NT2/D1 (cell line): ENCODE data around the gene ZSCAN31.
"Not testable (repeated sequence)": the region's sequence is repeated elsewhere in the genome, so short reads cannot be mapped to it uniquely, and the experiment has no call there.

Experiments
- DNase-seq: peaks from one replicate; pipeline ENCODE4 v3.0.0-alpha.2; 2011; ENCODE audit warnings: low read depth, low spot score
- H3K27me3 ChIP-seq: 2 replicates; pipeline ENCODE4 v1.6.0; 2011; ENCODE audit warnings: mild to moderate bottlenecking; ENCODE audit not compliant: insufficient read length, insufficient read depth
- H3K36me3 ChIP-seq: 2 replicates; pipeline ENCODE4 v1.6.1; 2011; ENCODE audit warnings: mild to moderate bottlenecking, low read length, mixed read lengths; ENCODE audit not compliant: insufficient read depth, insufficient read length
- H3K4me1 ChIP-seq: 2 replicates; pipeline ENCODE4 v1.5.1; 2011; ENCODE audit not compliant: insufficient read depth, insufficient read length
- H3K4me3 ChIP-seq: 2 replicates; pipeline ENCODE4 v1.5.1; 2011; ENCODE audit warnings: low read depth; ENCODE audit not compliant: insufficient read length
- H3K9ac ChIP-seq: 2 replicates; pipeline ENCODE4 v1.6.0; 2011; ENCODE audit warnings: low read depth; ENCODE audit not compliant: insufficient read length
- H3K9me3 ChIP-seq: 2 replicates; pipeline ENCODE4 v1.5.1; 2011; ENCODE audit warnings: mild to moderate bottlenecking, low read length; ENCODE audit not compliant: insufficient read depth
- SUZ12 ChIP-seq: IDR thresholded peaks from 2 replicates; pipeline ENCODE4 v1.6.1; 2011; ENCODE audit not compliant: insufficient read length, insufficient read depth; ENCODE audit errors: extremely low read depth
- YY1 ChIP-seq: IDR thresholded peaks from 2 replicates; pipeline ENCODE4 v1.6.1; 2011; ENCODE audit not compliant: insufficient read length, insufficient read depth
- ZNF274 ChIP-seq: IDR thresholded peaks from 2 replicates; pipeline ENCODE4 v1.6.1; 2011; ENCODE audit warnings: mild to moderate bottlenecking, low read depth, low read length

The ZSCAN31 gene

GRCh38 chr6:28333599-28334018 is 2.3 kb downstream of the ZSCAN31 start:
- H3K27me3 ChIP-seq, result no peaks in the 10 kb centered on the region
- no peak overlapping the region for H3K9ac ChIP-seq
- H3K36me3 ChIP-seq, result no peaks in the 10 kb centered on the region
- TF ChIP-seq YY1, result no peak
- no peak for TF ChIP-seq SUZ12
- no peak for TF ChIP-seq ZNF274
- DNase-seq, result no peak
- H3K4me3 ChIP-seq, result no peak overlapping the region
- peaks cover 24% of the 10 kb centered on the region; the same call in 1 of the 2 replicates for H3K9me3 ChIP-seq
- no peaks in the 10 kb centered on the region for H3K4me1 ChIP-seq

- Histone ChIP-seq H3K27me3 (no peaks in the 10 kb centered on the region), H3K4me1 (no peaks in the 10 kb centered on the region), H3K9ac (no peak overlapping the region), H3K4me3 (no peak overlapping the region), H3K36me3 (no peaks in the 10 kb centered on the region), H3K9me3 (peaks cover 24% of the 10 kb centered on the region; the same call in 1 of the 2 replicates)
- DNase-seq, result no peak
- TF ChIP-seq YY1 (no peak), ZNF274 (no peak), SUZ12 (no peak)
Observed at GRCh38 chr6:28333047-28333446, 2.9 kb downstream of the ZSCAN31 start.

GRCh38 chr6:28330041-28330440 is 5.9 kb downstream of the ZSCAN31 start:
- no peak for DNase-seq
- Histone ChIP-seq H3K4me3 (no peak overlapping the region), H3K4me1 (no peaks in the 10 kb centered on the region), H3K36me3 (peaks cover 17% of the 10 kb centered on the region), H3K9me3 (peaks cover 51% of the 10 kb centered on the region), H3K27me3 (no peaks in the 10 kb centered on the region), H3K9ac (no peak overlapping the region)
- TF ChIP-seq YY1, result no peak
- no peak for TF ChIP-seq SUZ12
- no peak for TF ChIP-seq ZNF274

DNA sequence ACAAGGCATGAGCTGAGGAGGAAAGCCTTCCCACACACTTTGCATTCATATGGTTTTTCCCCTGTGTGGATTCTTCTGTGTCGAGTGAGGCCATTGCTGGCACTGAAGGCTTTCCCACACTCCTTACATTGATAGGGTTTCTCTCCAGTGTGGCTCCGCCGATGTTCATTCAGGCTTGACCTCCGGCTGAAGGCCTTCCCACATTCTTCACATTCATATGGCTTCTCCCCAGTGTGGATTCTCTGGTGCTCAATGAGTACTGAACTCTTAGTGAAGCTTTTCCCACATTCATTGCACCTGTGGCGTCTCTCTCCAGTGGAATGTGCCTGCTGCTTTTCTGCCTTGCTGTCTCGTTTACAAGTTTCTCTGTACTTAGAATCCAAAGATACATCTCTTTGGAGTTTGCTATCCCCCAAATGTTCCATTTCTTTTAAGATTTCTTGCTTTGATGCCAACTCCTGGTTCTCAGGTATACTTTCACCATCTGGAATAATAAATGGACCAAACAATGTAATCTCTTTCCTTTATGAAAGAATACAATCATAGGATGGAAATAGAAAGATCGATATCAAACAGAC is 9.5 kb downstream of the ZSCAN31 start:
- Histone ChIP-seq H3K27me3 (no peaks in the 10 kb centered on the region), H3K9ac (no peak overlapping the region)

DNA sequence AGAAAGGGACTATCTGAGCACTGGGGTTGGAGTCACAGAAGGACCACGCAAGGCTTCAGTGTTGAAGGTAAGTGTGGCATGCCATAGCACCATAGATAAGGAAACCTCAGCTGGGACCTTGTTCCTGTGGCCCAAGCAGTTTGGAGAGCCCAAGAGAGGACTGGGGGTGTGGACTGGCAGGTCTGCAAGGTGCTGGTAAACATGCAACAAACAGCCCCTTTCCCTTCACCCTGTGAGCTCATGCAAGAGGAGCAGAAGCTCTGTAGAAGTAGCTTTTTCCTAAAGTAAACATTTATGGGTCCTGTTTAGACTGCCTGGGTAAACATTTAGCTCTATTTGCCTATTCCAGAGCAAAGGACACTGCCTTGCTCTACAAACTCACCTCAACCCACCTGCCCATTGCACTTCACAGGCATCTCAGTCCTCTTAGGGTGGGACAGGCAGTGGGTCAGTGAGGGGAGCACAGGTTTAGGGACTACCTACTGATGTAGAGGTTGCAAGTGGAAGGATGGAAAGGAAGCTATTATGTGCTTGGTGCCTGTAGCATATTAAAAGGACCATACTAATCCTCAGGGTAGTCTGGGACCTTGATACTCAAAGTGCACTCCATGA is 12.0 kb downstream of the ZSCAN31 start:
- Histone ChIP-seq H3K36me3 (peaks cover 17% of the 10 kb centered on the region), H3K9ac (no peak overlapping the region), H3K4me1 (no peaks in the 10 kb centered on the region), H3K27me3 (no peaks in the 10 kb centered on the region), H3K9me3 (peaks cover 32% of the 10 kb centered on the region), H3K4me3 (no peak overlapping the region)
- TF ChIP-seq ZNF274, result no peak
- no peak for DNase-seq

More for the DNA sequence above, 9.5 kb downstream of the ZSCAN31 start:
- Histone ChIP-seq H3K9me3 (peaks cover 43% of the 10 kb centered on the region), H3K4me3 (no peak overlapping the region), H3K4me1 (no peaks in the 10 kb centered on the region), H3K36me3 (peaks cover 17% of the 10 kb centered on the region)
- no peak for DNase-seq
- TF ChIP-seq YY1, result no peak
- TF ChIP-seq ZNF274, result no peak
- no peak for TF ChIP-seq SUZ12

GRCh38 chr6:28322661-28323060 is 13.3 kb downstream of the ZSCAN31 start:
- no peak for DNase-seq
- Histone ChIP-seq H3K9ac (no peak overlapping the region), H3K9me3 (peaks cover 29% of the 10 kb centered on the region), H3K36me3 (peaks cover 17% of the 10 kb centered on the region), H3K27me3 (no peaks in the 10 kb centered on the region), H3K4me1 (no peaks in the 10 kb centered on the region), H3K4me3 (no peak overlapping the region)
- no peak for TF ChIP-seq SUZ12
- no peak for TF ChIP-seq YY1
- TF ChIP-seq ZNF274, result no peak

DNA sequence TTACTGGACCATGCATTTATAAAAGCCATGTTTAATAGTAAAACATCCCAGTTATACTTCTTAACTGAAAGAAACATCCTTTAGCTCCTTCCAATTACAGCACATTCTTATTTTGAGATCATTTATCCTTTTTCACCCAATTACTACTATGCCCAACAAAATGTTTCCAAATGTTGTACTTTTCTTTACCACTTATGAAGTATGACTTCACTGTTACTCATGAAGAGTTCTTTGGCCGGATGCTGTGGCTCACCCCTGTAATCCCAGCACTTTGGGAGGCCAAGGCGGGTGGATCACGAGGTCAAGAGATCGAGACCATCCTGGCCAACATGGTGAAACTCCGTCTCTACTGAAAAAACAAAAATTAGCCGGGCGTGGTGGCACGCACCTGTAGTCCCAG is 18.1 kb downstream of the ZSCAN31 start:
- H3K27me3 ChIP-seq, H3K4me1 ChIP-seq, H3K9ac ChIP-seq, H3K4me3 ChIP-seq, DNase-seq, H3K9me3 ChIP-seq, H3K36me3 ChIP-seq: not testable (repeated sequence)

GRCh38 chr6:28315628-28316027 is 20.3 kb downstream of the ZSCAN31 start:
- no peaks in the 10 kb centered on the region for H3K36me3 ChIP-seq
- no peak overlapping the region for H3K4me3 ChIP-seq
- H3K4me1 ChIP-seq, result no peaks in the 10 kb centered on the region
- H3K27me3 ChIP-seq, result no peaks in the 10 kb centered on the region
- DNase-seq, result no peak
- TF ChIP-seq SUZ12 (no peak), ZNF274 (no peak), YY1 (no peak)
- H3K9ac ChIP-seq, result no peak overlapping the region
- H3K9me3 ChIP-seq, result no peaks in the 10 kb centered on the region
